Vagina (tissue), 2 donors: ENCODE results near the gene UNC5CL. TPM values are rescaled to one million over a fixed set of nuclear protein-coding genes. Genes with fewer than 3 reads are reported as not detected.

Source experiments
- DNase-seq, 2 donors: peaks; one replicate each; pipeline ENCODE4 v3.0.0-alpha.2; 2017; ENCODE audit errors: extremely low spot score in 2 of 2
- H3K27ac ChIP-seq: fragments of 200-600 bp; sonication (generic); one replicate; pipeline ENCODE4 v1.5.1; 2019
- H3K27me3 ChIP-seq: fragments of 200-600 bp; sonication (generic); one replicate; pipeline ENCODE4 v1.5.1; 2019
- H3K36me3 ChIP-seq, 2 donors: fragments of 200-600 bp; sonication (generic); one replicate each; pipeline ENCODE4 v1.5.1; 2017 to 2019
- H3K4me1 ChIP-seq: fragments of 200-600 bp; sonication (generic); one replicate; pipeline ENCODE4 v1.5.1; 2019
- H3K4me3 ChIP-seq, 2 donors: fragments of 200-600 bp; sonication (generic); 1 replicate in 1 of 2; 2 replicates in 1 of 2; pipeline ENCODE4 v1.5.1; 2016 to 2019
- H3K9me3 ChIP-seq: fragments of 200-600 bp; sonication (generic); one replicate; pipeline ENCODE4 v1.5.1; 2019
- CTCF ChIP-seq, 3 experiments: fragments of 450-650 bp in 2 of 3; fragments of 200-600 bp in 1 of 3; sonication (generic) in 1 of 3; IDR thresholded peaks; one replicate each; pipeline ENCODE4 v1.5.1; 2017 to 2019; ENCODE audit warnings: antibody characterized with exemption in 3 of 3, mild to moderate bottlenecking in 2 of 3, moderate library complexity in 2 of 3
- POLR2A ChIP-seq, 2 donors: fragments of 450-650 bp; IDR thresholded peaks; one replicate each; pipeline ENCODE4 v1.6.1; 2017; ENCODE audit warnings: antibody characterized with exemption in 2 of 2, mild to moderate bottlenecking in 2 of 2, moderate library complexity in 2 of 2
- POLR2AphosphoS5 ChIP-seq, 2 donors: sonication (generic); formaldehyde crosslinking; IDR thresholded peaks; one replicate each; pipeline ENCODE4 v1.9.0; 2017; ENCODE audit warnings: antibody characterized with exemption in 2 of 2, mild to moderate bottlenecking in 2 of 2, low read depth in 1 of 2; ENCODE audit not compliant: insufficient read depth in 1 of 2
- intact Hi-C: fragments of 100-400 bp; cut with DNase I; formaldehyde crosslinking; loops from one replicate; pipeline ENCODE4 v1.15.1; 2023
- total RNA-seq: library from RNA; depleted of rRNA; stranded (reverse); fragments of >200 nt; gene quantifications from one replicate; pipeline ENCODE4 v1.2.3, GENCODE V29; 2016

Gene UNC5CL
- total RNA-seq, 1 donor from 2014 or later: 0.25 TPM

GRCh38 chr6:40983752-40984151, 55.3 kb downstream of the UNC5CL start:
- no peak overlapping the region for H3K27ac ChIP-seq
- no peak for DNase-seq
- H3K4me1 ChIP-seq: no peaks in the 10 kb centered on the region
- intact Hi-C loops: no loop called here
- no peaks in the 10 kb centered on the region for H3K36me3 ChIP-seq
- no peaks in the 10 kb centered on the region for H3K9me3 ChIP-seq
- H3K27me3 ChIP-seq: no peaks in the 10 kb centered on the region
- TF ChIP-seq POLR2AphosphoS5 (IDR thresholded peaks at IDR 0.05; ENCODE audit: insufficient read depth in 1 of 2, low read depth in 1 of 2) (no peak), CTCF (IDR thresholded peaks at IDR 0.05) (no peak), POLR2A (IDR thresholded peaks at IDR 0.05) (no peak)
- H3K4me3 ChIP-seq: no peak overlapping the region

DNA sequence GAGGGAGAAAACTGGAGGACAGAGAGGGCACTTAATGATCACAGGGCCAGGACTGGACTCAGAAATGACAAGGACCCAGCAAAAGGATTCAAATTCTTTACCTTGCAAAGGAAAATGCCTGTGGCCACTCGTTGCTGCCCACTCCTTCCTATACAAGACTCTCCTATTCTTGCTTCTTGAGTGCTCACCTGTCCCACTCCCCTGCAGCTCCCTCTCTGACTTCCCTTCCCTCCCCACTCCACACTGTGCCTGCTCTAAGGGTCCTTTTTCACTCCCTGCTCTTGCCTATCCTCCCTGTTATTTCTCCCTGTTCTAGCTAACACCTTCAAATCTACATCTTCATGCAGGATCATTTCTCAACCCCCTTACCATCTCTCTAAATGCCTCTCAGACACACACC, 56.1 kb downstream of the UNC5CL start:
- intact Hi-C loops: no loop called here
- Histone ChIP-seq H3K27me3 (no peaks in the 10 kb centered on the region), H3K9me3 (no peaks in the 10 kb centered on the region), H3K27ac (no peak overlapping the region), H3K4me1 (no peaks in the 10 kb centered on the region), H3K36me3 (no peaks in the 10 kb centered on the region), H3K4me3 (no peak overlapping the region)
- no peak for TF ChIP-seq CTCF (IDR thresholded peaks at IDR 0.05)
- TF ChIP-seq POLR2AphosphoS5 (IDR thresholded peaks at IDR 0.05; ENCODE audit: insufficient read depth in 1 of 2, low read depth in 1 of 2): no peak
- TF ChIP-seq POLR2A (IDR thresholded peaks at IDR 0.05): no peak
- DNase-seq: no peak

DNA sequence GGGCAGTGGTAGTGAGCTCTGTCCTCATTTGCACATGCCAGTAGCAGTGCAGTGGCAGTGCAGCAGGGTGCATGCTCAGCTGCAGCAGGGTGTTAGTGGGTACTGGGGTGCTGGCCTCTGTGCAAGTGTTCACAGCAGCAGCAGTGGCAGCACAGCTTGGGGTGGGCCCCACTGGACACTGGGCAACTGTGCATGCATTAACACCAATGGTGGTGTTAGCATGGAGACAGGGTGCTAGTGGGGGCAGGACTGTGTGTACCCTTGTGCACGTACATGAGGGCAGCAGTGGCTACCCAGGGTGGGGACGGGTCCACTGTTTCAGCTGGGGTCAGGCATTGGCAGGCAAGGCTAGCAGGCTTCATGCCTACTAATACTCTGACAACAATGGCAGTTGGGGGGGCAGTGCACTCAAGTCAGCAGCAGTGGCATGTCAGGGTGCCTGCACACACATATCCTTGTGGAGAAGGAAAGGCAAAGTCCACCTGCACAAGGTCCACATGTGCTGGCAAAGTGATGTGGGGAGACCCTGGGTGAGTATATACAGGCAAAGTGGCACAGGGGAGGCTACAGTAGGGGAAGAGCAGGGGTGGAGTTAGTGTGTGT, 60.2 kb downstream of the UNC5CL start:
- H3K36me3 ChIP-seq: no peaks in the 10 kb centered on the region
- H3K9me3 ChIP-seq: no peaks in the 10 kb centered on the region
- no peak overlapping the region for H3K4me3 ChIP-seq
- TF ChIP-seq POLR2A (IDR thresholded peaks at IDR 0.05) (no peak), POLR2AphosphoS5 (IDR thresholded peaks at IDR 0.05; ENCODE audit: insufficient read depth in 1 of 2, low read depth in 1 of 2) (no peak), CTCF (IDR thresholded peaks at IDR 0.05) (no peak)
- intact Hi-C loops: no loop called here
- H3K27ac ChIP-seq: no peak overlapping the region
- no peaks in the 10 kb centered on the region for H3K4me1 ChIP-seq
- no peaks in the 10 kb centered on the region for H3K27me3 ChIP-seq
- DNase-seq: peak; percentile 65 to 89

DNA sequence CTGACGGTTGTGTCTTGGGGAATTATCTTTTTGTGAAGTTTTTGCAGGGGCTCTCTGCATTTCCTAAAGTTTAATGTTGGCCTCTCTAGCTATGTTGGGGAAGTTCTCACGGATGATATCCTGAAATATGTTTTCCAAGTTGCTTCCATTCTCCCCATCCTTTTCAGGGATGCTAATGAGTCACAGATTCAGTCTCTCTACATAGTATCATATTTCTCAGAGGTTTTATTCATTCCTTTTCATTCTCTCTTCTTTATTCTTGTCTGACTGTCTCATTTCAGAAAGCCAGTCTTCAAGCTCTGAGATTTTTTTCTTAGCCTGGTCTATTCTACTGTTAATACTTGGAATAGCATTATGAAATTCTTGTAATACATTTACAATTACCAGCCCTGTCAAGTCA, 61.3 kb downstream of the UNC5CL start:
- no peak for DNase-seq
- H3K4me1 ChIP-seq: no peaks in the 10 kb centered on the region
- H3K4me3 ChIP-seq: no peak overlapping the region
- H3K9me3 ChIP-seq: no peaks in the 10 kb centered on the region
- no peaks in the 10 kb centered on the region for H3K36me3 ChIP-seq
- H3K27me3 ChIP-seq: no peaks in the 10 kb centered on the region
- TF ChIP-seq POLR2A (IDR thresholded peaks at IDR 0.05): no peak
- TF ChIP-seq POLR2AphosphoS5 (IDR thresholded peaks at IDR 0.05; ENCODE audit: insufficient read depth in 1 of 2, low read depth in 1 of 2): no peak
- no peak for TF ChIP-seq CTCF (IDR thresholded peaks at IDR 0.05)
- H3K27ac ChIP-seq: no peak overlapping the region
- intact Hi-C loops: no loop called here

DNA sequence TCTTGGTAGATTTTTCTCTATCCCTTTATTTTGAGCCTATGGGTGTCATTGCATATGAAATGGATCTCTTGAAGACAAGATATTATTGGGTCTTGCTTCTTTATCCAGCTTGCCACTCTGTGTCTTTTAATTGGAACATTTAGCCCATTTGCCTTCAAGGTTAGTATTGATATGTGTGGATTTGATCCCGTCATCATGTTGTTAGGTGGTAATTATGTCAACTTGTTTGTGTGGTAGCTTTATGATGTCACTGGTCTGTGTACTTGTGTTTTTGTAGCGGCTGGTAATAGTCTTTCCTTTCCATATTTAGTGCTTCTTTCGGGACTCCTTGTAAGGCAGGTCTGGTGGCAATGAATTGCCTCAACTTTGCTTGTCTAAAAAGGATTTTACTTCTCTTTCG, 61.9 kb downstream of the UNC5CL start:
- intact Hi-C loops: no loop called here
- no peak for DNase-seq

More for the DNA sequence above, 61.9 kb downstream of the UNC5CL start:
- H3K27ac ChIP-seq: no peak overlapping the region
- H3K36me3 ChIP-seq: no peaks in the 10 kb centered on the region
- H3K27me3 ChIP-seq: no peaks in the 10 kb centered on the region
- TF ChIP-seq POLR2AphosphoS5 (IDR thresholded peaks at IDR 0.05; ENCODE audit: insufficient read depth in 1 of 2, low read depth in 1 of 2): no peak
- no peak for TF ChIP-seq POLR2A (IDR thresholded peaks at IDR 0.05)
- no peak for TF ChIP-seq CTCF (IDR thresholded peaks at IDR 0.05)
- no peak overlapping the region for H3K4me3 ChIP-seq
- H3K4me1 ChIP-seq: no peaks in the 10 kb centered on the region
- no peaks in the 10 kb centered on the region for H3K9me3 ChIP-seq
